Neural cell (in vitro differentiated cells): ENCODE data around the gene COQ9.

Experiments used
- EP300 ChIP-seq: fragments of 450-650 bp; conservative IDR thresholded peaks from 2 replicates; pipeline ENCODE4 v1.6.1; 2014; ENCODE audit warnings: antibody characterized with exemption, mild to moderate bottlenecking, moderate library complexity; ENCODE audit not compliant: poor library complexity, severe bottlenecking
- EZH2 ChIP-seq: fragments of 200-600, 300-800 bp; shearing (Covaris generic), sonication (generic); IDR thresholded peaks from 2 replicates; pipeline ENCODE4 v1.6.1; 2014; ENCODE audit warnings: antibody characterized with exemption, low read length, borderline replicate concordance, mild to moderate bottlenecking; ENCODE audit not compliant: insufficient read depth, poor library complexity, severe bottlenecking
- RAD21 ChIP-seq: fragments of 450-650 bp; conservative IDR thresholded peaks from 2 replicates; pipeline ENCODE4 v1.6.1; 2014; ENCODE audit warnings: antibody characterized with exemption, mild to moderate bottlenecking, moderate library complexity
- SMC3 ChIP-seq: fragments of 450-650 bp; conservative IDR thresholded peaks from 2 replicates; pipeline ENCODE4 v1.6.1; 2014; ENCODE audit warnings: antibody characterized with exemption, mild to moderate bottlenecking, moderate library complexity; ENCODE audit not compliant: poor library complexity
- TAF1 ChIP-seq: IDR thresholded peaks from 2 replicates; pipeline ENCODE4 v1.6.1; 2012; ENCODE audit warnings: low read depth
- TF ChIP-seq, protein P1 (sequence below): fragments of 450-650 bp; IDR thresholded peaks from 2 replicates; pipeline ENCODE4 v1.5.1; 2014; ENCODE audit warnings: antibody characterized with exemption, mild to moderate bottlenecking, moderate library complexity; ENCODE audit not compliant: poor library complexity, severe bottlenecking

DNA sequence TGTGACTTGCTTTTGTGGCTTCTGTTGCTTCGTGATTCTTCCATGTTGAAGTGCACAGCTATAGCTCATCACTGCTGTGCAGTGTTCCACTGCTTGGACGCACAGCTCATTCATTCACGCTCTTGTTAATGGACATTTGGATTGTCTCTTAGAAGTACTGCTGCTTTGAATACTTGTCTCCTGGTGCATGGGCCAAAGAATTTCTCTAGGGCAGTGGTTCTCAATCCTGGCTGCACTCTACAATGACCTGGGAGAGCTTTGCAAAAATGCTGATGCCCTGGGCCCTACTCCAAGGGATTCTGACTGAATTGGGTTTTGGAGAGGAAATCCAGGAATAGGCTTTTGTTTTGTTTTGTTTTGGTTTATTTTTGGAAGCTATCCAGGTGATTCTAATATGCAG lies 22.7 kb upstream of the COQ9 start:
- TF ChIP-seq TAF1 (no peak), RAD21 (no peak), EZH2 (no peak), SMC3 (no peak), EP300 (no peak)
- TF ChIP-seq, protein P1, sequence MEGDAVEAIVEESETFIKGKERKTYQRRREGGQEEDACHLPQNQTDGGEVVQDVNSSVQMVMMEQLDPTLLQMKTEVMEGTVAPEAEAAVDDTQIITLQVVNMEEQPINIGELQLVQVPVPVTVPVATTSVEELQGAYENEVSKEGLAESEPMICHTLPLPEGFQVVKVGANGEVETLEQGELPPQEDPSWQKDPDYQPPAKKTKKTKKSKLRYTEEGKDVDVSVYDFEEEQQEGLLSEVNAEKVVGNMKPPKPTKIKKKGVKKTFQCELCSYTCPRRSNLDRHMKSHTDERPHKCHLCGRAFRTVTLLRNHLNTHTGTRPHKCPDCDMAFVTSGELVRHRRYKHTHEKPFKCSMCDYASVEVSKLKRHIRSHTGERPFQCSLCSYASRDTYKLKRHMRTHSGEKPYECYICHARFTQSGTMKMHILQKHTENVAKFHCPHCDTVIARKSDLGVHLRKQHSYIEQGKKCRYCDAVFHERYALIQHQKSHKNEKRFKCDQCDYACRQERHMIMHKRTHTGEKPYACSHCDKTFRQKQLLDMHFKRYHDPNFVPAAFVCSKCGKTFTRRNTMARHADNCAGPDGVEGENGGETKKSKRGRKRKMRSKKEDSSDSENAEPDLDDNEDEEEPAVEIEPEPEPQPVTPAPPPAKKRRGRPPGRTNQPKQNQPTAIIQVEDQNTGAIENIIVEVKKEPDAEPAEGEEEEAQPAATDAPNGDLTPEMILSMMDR = no peak
